SH-SY5Y (cell line): Measurements from ENCODE around the gene IER3IP1.

ENCODE experiments used
- GATA2 ChIP-seq: IDR thresholded peaks from 2 replicates; pipeline ENCODE4 v1.6.1; 2011; ENCODE audit warnings: mild to moderate bottlenecking, low read depth, low read length
- GATA3 ChIP-seq: IDR thresholded peaks from 2 replicates; pipeline ENCODE4 v1.6.1; 2011; ENCODE audit warnings: low read depth, mild to moderate bottlenecking, low read length, moderate library complexity

Gene IER3IP1

GRCh38 chr18:47121146-47121545 is 55.0 kb downstream of the IER3IP1 start:
- no peak for TF ChIP-seq GATA3
- no peak for TF ChIP-seq GATA2

GRCh38 chr18:47120428-47120827 is 55.7 kb downstream of the IER3IP1 start:
- TF ChIP-seq GATA3 = no peak
- no peak for TF ChIP-seq GATA2

GRCh38 chr18:47118981-47119380 is 57.2 kb downstream of the IER3IP1 start:
- TF ChIP-seq GATA2 (no peak), GATA3 (no peak)

- TF ChIP-seq GATA2 (no peak), GATA3 (no peak)
Measured at GRCh38 chr18:47115205-47115604, 61.0 kb downstream of the IER3IP1 start.

GRCh38 chr18:47113796-47114540 is 62.2 kb downstream of the IER3IP1 start:
- no peak for TF ChIP-seq GATA2
- TF ChIP-seq GATA3 = no peak

GRCh38 chr18:47110492-47111274 is 65.5 kb downstream of the IER3IP1 start:
- TF ChIP-seq GATA2 = no peak
- TF ChIP-seq GATA3 = no peak

- no peak for TF ChIP-seq GATA2
- no peak for TF ChIP-seq GATA3
Measured at GRCh38 chr18:47109720-47110119, 66.4 kb downstream of the IER3IP1 start.

- no peak for TF ChIP-seq GATA3
- no peak for TF ChIP-seq GATA2
Measured at GRCh38 chr18:47108998-47109405, 67.2 kb downstream of the IER3IP1 start.

- TF ChIP-seq GATA2 (no peak), GATA3 (no peak)
Measured at GRCh38 chr18:47108373-47108772, 67.8 kb downstream of the IER3IP1 start.
